HG02798 (cell line): Measurements from ENCODE around the gene TEX38.
"Not testable (repeated sequence)": the region's sequence is repeated elsewhere in the genome, so short reads cannot be mapped to it uniquely, and the experiment has no call there.

Source experiments
- ATAC-seq: cut with Tn5 transposase; IDR thresholded peaks from one replicate; pipeline ENCODE4 v1.9.1; 2021; ENCODE audit warnings: mild to moderate bottlenecking; ENCODE audit not compliant: unreplicated experiment, poor library complexity

The TEX38 gene

GRCh38 chr1:46671554-46671953 lies at the start of gene TEX38:
TEX38 (plus strand) TSS chr1:46671854; CDS start chr1:46671935, 81 bp downstream.
- no peak for ATAC-seq

GRCh38 chr1:46621930-46622329 lies 49.7 kb upstream of the TEX38 start:
- ATAC-seq = no peak

- ATAC-seq = no peak
Measured at GRCh38 chr1:46622344-46622743, 49.3 kb upstream of the TEX38 start.

- no peak for ATAC-seq
Measured at GRCh38 chr1:46623743-46624644, 47.7 kb upstream of the TEX38 start.

GRCh38 chr1:46630719-46631118 lies 40.9 kb upstream of the TEX38 start:
- no peak for ATAC-seq

- ATAC-seq = no peak
Measured at GRCh38 chr1:46635205-46635604, 36.4 kb upstream of the TEX38 start.

GRCh38 chr1:46637444-46638083 lies 34.1 kb upstream of the TEX38 start:
- ATAC-seq = no peak

- ATAC-seq = no peak
Measured at GRCh38 chr1:46638921-46639320, 32.7 kb upstream of the TEX38 start.

- no peak for ATAC-seq
Measured at GRCh38 chr1:46639547-46639946, 32.1 kb upstream of the TEX38 start.

GRCh38 chr1:46642115-46642680 lies 29.5 kb upstream of the TEX38 start:
- ATAC-seq = no peak

- no peak for ATAC-seq
Measured at GRCh38 chr1:46643368-46643775, 28.3 kb upstream of the TEX38 start.

GRCh38 chr1:46645815-46646214 lies 25.8 kb upstream of the TEX38 start:
- ATAC-seq = no peak

GRCh38 chr1:46646331-46646730 lies 25.3 kb upstream of the TEX38 start:
- ATAC-seq = no peak

GRCh38 chr1:46646844-46647243 lies 24.8 kb upstream of the TEX38 start:
- ATAC-seq = no peak

GRCh38 chr1:46647611-46648010 lies 24.0 kb upstream of the TEX38 start:
- no peak for ATAC-seq

- ATAC-seq = no peak
Measured at GRCh38 chr1:46649764-46650163, 21.9 kb upstream of the TEX38 start.

GRCh38 chr1:46650491-46650890 lies 21.2 kb upstream of the TEX38 start:
- no peak for ATAC-seq

GRCh38 chr1:46651152-46651551 lies 20.5 kb upstream of the TEX38 start:
- ATAC-seq = not testable (repeated sequence)

- ATAC-seq = no peak
Measured at GRCh38 chr1:46652321-46653100, 19.1 kb upstream of the TEX38 start.

- no peak for ATAC-seq
Measured at GRCh38 chr1:46653405-46653958, 18.2 kb upstream of the TEX38 start.
